GM21447 (cell line): ENCODE results near the gene C21orf91.

ENCODE experiments used
- ATAC-seq: cut with Tn5 transposase; IDR thresholded peaks from one replicate; pipeline ENCODE4 v1.9.1; 2021; ENCODE audit not compliant: unreplicated experiment

C21orf91 gene

DNA sequence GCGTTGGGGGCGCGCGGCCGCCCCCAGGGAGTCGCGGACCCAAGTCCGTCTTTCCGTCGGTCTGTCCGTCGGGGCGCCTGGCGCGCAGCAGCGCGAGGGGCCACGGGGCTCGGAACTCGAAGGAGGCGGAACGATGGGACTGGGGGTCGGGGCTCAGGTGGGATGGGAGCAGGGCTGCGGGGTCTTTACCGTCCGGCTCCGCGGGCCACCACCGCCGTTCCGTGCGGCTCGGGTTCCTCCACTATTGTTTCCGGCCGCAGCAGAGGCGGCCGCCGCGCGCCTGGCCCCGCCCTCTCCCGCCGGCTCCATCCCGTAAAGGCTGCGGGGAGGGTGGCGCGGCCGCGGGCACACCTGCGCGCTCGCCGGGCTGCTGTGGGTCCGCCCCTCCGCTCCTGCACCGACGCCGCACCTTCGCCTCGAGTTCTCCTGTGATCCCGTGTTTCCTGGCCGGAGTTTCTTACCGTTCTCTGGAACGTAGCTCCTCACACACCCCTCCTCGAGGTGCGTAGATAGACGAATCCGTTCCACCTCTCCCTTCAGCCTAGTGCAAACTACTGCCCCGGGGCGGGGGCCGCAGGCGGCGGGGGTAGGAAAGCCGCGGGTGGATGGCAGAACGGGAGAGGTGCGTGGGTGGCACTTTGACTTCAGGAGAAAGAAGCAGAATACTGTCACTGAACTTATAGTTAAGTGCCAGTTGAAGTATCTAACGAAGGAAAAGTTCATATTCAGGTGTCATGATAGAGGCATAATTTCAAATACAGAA is at the start of gene C21orf91:
Gene C21orf91, minus strand, starts transcription at position 243 of the 763 bp plus-strand sequence. CDS start 1,038 bp downstream, outside the sequence.
- peak; percentile 88 for ATAC-seq

DNA sequence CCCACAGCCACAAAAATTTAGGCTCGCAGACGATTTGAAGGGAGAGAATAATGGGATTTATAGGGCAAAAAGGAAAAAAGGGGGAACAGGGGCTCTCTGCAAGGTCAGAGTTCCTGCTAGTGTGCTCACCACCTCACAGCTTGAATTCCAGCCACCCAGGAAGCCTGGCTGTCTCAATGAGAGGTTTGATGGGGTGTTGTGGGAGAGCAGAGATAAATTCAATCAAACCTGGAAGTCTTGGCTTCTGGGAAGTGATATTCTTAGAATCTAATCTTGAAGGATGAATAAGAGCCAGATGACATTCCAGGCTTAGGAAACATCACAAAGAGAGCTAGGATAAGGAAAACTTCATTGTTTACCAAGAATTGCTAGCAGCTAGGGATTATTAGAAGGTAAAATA is 47.4 kb upstream of the C21orf91 start:
- ATAC-seq: no peak

DNA sequence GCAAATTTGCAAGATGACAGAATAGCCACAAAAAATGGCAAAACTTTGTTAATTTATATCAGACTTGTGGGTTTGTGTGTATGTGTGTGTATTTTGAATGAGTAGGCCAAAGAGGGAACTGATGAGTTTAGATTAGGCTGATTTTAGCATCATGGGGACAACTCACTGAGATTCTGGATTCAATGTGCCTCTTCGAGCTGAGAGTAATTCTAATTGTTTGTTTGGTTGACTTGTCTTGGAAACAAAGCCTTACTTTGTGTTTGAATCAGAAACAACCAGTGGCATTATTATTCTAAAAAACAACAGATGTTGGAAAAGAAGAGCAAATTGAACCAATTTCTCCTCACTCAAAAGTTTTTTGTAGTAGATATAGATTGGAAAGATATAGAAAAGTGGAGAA is 40.5 kb upstream of the C21orf91 start:
- ATAC-seq: no peak

DNA sequence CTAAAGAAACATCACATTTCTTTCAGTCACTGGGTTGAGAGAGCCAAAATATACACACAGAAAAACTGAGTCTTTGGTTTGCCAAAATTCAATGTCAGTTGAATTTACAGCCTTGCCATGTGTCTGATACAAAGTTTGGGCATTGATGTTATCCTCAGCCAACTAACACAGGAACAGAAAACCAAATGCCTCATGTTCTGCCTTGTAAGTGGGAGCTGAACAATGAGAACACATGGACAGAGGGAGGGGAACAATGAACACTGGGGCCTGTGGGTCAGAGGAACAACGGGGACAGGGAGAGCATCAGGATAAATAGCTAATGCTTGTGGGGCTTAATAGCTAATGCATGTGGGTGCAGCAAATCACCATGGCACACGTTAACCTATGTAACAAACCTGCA is 39.6 kb upstream of the C21orf91 start:
- ATAC-seq: no peak

DNA sequence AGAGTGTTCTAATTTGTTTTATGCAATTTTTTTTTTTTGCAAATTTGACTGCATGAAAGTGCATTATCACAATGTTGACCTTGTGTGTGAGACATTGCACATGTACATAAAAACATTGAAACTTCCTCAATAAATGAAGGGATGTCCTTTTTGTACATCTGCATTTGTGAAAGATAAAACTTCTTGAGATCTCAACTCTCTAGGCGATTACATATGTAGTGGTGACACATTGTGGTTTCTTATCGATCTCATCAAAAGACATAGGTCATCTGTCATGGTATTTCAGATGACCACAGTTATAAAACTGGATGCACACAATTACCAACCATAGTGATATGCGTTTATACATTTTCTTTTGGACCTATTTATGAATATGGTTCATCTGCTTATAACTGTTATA is 35.6 kb upstream of the C21orf91 start:
- ATAC-seq: no peak

DNA sequence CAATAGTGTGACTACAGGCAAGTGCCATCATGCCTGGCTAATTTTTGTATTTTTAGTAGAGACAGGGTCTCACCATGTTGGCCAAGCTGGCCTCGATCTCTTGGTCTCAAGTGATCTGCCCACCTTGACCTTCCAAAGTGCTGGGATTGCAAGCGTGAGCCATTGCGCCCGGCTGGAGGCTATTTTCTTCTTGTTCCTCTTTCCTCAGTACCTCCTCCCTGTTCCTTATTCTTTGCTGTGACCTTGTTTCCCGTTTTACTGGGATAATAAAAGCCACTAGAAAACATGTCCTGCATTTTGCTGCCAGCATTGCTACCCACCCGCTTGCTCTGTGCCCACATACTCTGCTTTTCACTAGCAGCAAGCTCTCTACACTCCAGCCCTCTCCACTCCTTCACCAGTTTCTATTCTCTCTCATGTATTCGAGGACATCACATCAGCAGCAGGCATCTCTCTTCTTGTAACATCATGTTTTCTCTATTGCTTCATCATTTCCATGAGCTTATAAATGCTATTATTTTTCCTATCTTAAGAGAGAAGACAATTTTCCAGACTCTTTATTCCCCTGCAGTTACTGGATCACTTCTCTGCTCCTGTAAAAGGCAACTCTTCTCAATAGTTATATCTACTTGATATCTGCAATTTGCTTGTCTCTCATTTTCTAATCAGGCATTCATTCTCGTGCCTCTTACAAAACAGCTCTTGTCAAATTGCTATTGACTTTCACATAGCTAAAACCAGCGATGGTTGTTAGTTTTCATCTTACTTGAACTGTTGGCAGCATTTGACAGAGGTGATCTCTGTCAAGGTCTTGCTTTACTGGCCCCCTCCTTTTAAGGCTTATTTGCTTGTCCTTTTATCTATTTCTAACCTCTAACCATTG is 34.5 kb upstream of the C21orf91 start:
- no peak for ATAC-seq

DNA sequence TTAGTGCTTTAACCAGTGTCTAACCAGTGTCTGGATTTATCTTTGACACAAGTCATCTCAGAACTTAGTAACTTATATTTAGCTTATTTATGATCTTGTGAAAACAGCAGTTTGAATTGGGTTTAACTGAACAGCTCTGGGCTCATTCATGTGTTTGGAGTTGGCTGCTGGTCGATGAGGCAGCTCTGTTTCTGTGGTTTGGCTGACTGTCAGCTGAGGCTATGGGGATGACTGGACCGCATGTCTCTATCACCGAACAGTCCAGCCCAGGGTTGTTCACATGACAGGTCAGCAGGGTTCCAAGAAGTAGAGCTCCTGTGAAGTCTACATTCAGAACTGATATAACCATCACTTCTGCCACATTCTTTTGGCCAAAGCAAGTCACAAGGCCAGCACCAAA is 29.1 kb upstream of the C21orf91 start:
- ATAC-seq: peak; percentile 96

DNA sequence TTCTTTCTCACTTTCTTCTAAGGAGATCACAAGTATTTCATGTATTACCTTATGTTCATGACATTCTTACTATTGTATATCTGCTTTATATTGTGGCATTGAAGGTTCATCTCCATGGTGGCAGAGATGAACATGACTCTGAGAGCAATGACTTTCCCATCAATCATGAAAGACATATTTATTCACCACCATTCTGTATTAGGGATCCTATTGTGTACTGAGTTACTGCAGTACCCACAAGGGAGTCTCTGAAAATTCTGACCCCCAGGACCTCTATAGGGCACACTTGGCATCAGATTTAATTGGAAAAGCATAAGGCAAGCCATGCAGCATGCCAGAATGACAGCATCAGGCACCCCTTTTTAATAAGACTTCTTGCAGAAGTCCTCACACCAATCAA is 21.9 kb upstream of the C21orf91 start:
- no peak for ATAC-seq

DNA sequence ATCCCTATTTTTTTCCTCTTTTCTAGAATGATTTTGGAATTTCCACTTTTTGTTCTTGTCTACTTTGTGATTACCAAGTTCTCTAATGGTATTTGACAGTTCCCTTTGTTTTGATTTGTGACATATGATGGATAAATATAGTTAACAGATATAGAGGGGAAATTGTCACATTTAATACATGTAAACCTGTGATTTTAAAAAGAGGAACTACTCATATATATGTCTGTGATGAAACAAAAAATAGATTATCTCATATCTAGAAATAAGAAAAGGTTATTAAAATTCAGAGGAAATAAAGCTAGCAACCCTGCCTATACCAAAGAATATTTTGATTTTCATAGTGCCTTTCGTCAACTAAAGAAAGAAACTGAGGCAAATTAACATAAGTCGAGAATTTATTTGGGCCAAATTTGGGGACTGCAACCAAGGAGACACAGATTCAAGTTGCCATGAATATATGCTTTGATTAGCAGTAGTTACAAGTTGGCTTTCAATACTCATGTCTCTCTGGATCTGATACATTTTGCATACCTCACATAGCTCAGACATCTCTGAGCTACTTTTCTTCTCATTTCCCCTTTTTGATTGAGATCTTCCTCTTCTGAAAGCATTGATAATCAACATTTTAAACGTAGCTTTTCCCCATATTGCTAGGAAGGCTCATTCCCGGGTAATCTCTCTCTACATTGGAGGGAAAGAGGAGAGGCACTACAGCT is 15.6 kb upstream of the C21orf91 start:
- no peak for ATAC-seq

DNA sequence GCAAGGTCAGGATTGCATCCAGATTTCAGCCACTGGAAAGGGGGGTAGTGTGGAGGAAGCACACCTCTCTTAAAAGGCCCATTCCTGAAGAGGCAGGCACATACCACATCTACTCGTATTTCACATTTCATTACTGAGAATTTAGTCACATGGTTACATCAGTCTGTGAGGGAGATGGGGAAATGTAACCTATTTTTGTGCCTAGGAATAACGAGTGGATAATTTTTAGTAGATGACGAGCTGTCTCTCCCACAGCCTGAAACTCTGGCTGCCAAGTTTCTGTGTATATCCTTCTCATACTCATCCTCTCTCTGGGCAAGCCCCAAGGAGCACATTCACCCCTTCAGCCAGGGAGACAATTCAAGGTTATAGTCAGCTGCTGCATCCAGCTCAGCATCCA is 10.3 kb upstream of the C21orf91 start:
- ATAC-seq: no peak

DNA sequence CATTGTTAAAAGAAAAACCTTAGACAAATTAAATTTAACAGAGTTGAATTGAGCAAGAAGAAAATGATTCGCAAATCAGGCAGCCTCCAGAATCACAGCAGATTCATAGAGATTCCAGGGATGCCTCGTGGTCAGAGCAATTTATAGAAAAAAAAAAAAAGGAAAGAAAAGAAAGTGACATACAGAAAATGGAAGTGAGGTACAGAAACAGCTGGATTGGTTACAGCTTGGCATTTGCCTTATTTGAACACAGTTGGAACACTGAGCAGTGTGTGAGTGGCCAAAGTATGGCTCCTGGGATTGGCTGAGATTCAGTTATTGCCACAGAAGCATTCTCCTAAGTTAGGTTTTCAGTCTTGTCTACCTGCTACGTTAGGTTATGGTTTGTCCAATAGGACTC is 9.1 kb upstream of the C21orf91 start:
- ATAC-seq: no peak

DNA sequence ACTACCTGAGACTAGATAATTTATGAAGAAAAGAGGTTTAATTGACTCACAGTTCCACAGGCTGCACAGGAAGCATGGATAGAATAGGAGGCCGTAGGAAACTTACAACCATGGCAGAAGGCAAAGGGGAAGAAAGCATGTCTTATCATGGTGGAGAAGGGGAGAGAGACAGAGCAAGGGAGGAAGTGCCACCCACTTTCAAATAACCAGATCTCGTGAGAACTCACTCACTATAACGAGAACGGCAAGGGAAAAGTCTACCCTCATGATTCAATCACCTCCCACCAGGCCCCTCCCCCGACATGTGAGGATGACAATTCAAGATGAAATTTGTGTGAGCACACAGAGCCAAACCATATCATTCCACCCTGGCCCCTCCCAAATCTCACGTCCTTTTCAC is 4.7 kb upstream of the C21orf91 start:
- ATAC-seq: no peak

DNA sequence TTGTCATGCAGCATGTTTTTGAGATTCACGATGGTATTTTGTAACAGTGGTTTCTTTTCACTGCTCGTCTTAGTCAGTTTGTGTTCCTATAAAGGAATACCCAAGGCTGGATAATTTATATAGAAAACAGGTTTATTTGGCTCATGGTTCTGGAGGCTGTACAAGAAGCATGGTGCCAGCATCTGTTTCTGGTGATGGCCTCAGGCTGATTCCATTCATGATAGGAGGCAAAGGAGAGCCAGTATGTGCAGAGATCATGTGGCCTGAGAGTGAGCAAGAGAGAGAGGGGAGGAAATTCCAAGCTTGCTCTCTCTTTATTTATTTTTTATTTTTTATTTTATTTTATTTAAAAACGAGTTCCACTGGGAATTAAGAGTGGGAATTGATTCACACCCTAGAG is 2.0 kb upstream of the C21orf91 start:
- ATAC-seq: no peak

DNA sequence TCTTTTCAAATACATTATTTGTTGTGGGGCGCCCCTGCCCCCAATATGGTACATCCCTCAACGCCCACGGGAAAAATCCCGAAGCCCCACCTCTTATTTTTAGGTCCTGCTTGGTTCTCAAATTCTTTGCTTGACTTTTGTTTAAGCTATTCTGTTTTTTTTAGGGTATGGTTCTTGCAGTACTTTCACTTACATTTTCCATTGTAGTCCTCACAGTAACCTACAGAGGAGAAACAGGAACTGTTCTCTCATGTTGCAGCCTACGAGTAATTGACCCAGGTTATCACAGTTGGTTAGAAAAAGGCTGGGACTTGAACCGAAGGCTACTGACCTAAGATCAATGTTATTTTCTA is 697 bp upstream of the C21orf91 start:
- ATAC-seq: peak; percentile 70

DNA sequence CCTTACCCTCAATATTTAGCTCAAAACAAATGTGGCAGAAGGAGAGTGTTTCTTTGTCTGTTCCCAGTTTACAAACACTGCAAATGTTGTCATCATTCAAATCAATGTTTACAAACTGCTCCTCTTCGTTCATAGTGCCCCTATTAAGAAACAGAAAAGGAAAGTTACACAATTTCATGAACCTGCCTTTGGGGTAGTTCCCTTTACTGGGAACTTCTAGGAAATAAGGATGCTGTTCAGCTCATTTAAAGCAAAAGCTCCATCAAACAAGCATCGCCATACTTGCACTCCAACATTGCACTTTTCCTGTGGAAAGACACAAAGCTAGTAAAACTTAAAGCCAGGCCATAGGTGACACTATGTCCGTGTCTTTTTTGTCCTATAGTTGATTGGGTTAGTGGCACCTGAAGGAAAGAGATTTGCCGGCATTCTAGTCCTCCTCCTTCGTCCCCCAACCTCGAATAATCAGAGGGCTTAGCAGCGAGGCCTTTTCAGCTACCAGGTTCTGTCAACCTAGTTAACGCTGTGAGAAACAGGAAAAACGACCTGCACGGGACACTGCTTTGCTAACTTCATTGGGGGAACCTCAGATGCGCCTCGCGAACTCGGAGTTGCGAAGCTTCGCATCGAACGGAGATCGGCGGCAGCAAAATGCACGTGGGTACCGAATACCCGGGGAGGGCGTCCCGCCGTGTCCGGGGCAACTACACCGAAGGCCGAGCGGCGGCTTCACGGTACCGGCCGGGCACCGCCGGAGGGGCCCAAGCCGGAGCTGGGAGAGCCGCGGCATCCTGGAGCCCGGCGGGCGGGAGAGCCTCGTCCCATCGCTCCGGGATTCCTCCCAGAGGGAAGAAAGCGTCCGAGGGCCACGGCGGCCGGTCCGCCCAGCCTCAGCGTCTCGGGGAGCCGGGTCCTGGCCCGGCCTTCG is 706 bp downstream of the C21orf91 start:
- peak; percentile 18 for ATAC-seq

DNA sequence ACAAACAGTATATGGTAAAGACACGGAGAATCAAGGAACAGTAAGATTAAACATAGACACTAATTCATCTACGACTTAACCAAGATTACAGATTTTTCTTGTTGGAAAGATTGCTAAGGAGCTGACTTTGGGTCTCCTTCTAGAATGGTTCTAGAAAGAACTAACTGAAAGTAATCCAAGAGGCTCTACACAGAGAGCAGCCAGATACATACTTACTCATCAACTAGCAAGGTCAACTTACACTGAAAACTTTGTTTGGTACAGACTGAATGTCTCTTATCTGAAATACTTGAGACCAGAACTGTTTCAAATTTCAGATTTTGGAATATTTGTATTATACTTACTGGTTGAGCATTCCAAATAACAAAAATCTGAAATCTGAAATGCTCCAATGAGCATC is 5.8 kb downstream of the C21orf91 start:
- ATAC-seq: no peak

DNA sequence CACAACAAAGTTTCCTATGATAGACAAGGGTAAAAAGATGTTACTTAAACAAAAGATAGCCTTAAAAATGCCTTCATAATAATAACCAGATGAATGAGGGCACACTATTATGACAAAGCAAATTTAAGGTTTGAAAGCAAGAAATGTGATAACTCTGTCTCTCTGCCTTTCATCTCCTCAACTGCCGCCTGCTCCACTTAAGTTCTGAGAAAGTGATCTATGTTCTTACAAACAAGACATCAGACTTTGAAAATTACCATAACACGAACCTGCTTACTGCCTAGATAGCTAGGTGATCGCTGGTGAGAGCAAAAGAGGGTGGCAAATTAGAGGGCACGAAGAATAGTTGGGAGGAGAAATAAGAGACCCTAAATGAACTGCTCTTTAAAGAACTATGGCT is 13.2 kb downstream of the C21orf91 start:
- no peak for ATAC-seq

DNA sequence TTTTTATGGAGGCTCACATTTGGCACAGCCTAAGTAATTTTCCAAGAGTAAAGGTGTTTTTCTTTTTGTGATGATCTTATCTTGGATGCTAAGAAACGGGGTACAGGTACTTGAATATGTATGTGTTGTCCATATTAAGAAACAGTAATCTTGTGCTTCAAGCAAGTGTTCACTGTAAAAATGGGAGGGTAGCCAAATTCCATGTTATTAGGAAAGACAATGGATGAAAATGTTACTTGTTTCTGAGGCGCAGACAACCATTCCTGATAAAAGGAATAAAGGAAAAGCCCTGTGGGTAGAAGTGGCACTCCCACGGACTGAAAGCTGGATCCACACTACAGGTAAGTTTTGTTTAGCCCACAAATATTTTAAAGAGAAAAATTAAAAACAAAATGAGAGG is 15.6 kb downstream of the C21orf91 start:
- no peak for ATAC-seq

DNA sequence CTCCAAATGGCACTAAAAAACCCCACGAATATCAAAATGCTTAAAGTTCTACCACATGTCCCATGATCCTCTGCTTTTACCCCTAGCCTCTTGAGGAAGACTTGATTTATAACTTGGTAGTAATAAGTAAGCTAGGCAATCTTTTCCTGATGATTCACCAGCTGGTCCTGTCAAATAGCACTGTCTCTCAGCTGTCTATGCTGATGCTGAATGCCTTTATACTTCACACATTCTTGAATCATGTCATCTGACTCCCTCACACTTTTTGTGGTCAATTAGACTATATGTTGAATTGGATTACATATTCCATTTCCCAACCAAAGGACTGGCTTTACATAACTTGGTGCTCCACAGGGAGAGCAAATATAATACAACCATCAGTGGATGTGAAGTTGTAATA is 16.6 kb downstream of the C21orf91 start:
- no peak for ATAC-seq

DNA sequence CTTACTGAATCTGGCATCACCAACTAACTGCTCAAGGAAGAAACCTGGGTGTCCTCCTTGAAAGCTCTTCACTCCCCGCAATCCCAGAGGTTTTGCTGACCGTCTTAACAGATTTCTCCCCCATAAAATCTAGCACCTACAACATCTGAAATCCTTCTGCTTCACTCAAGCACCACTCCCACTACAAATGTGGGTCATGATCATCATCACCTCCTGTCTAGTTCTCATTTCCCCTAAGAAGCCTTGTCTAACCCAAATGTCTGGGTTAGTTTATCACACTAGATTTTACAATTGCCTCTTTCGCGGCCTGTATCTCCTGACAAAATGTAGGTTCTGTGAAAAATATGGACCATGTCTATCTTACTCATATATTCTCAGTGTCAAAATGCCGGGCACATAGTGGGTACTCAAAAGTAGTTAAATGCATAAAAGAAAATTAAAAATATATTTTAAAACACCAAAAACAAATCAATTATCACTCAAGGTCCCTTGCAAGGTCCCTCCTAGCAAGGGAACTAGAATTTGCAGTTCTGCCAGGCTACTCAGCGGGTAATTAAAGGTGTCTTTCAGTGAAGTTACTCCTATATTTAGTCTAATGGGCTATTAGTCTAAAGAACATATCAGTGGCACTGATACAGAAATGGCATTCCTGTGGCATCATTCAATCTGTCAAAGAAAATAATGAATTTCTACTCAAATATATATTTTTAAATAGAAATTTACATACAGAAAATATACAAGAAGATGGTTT is 19.6 kb downstream of the C21orf91 start:
- ATAC-seq: no peak
